ENCODE measurements around the gene SUGT1.

DNA sequence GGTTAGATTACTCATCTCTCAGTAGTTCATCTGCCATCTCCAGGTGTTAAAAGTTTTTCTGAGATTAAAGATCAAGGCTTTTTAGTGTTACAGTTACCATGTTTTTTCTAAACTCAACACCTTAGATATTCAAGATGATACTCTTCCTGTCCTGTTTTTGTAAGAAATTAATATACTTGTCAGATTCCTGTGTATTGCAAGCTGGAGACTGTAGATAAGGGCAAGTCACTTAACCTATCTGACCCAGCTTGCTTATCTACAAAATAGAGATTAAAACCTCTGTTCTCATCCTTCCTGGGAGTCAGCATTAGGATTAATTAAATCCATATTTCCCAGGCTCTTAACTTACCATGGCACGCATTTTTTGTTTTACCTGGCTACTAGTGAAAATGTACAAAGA lies 25.2 kb downstream of the SUGT1 start:
- TF ChIP-seq, protein P1, sequence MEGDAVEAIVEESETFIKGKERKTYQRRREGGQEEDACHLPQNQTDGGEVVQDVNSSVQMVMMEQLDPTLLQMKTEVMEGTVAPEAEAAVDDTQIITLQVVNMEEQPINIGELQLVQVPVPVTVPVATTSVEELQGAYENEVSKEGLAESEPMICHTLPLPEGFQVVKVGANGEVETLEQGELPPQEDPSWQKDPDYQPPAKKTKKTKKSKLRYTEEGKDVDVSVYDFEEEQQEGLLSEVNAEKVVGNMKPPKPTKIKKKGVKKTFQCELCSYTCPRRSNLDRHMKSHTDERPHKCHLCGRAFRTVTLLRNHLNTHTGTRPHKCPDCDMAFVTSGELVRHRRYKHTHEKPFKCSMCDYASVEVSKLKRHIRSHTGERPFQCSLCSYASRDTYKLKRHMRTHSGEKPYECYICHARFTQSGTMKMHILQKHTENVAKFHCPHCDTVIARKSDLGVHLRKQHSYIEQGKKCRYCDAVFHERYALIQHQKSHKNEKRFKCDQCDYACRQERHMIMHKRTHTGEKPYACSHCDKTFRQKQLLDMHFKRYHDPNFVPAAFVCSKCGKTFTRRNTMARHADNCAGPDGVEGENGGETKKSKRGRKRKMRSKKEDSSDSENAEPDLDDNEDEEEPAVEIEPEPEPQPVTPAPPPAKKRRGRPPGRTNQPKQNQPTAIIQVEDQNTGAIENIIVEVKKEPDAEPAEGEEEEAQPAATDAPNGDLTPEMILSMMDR (conservative IDR thresholded peaks at IDR 0.05): no peak
- TF ChIP-seq ZFX (IDR thresholded peaks at IDR 0.05): no peak

Measured in C4-2B (cell line).